Nephron (organoid): ENCODE results near the gene CCNL1.
"Not testable (repeated sequence)": the region's sequence is repeated elsewhere in the genome, so short reads cannot be mapped to it uniquely, and the experiment has no call there.

ENCODE experiments used
- H3K27ac Mint-ChIP-seq, 3 experiments: 2 replicates each; pipeline ENCODE4 v1.8.0; 2020; ENCODE audit warnings: mixed read lengths in 3 of 3, mild to moderate bottlenecking in 2 of 3, moderate library complexity in 1 of 3
- H3K27me3 Mint-ChIP-seq: 2 replicates; pipeline ENCODE4 v1.8.0; 2021; ENCODE audit warnings: low read depth, mild to moderate bottlenecking, moderate library complexity, mixed read lengths
- H3K36me3 Mint-ChIP-seq: 2 replicates; pipeline ENCODE4 v1.8.0; 2020; ENCODE audit warnings: low read depth, mixed read lengths
- H3K4me1 Mint-ChIP-seq: 2 replicates; pipeline ENCODE4 v1.8.0; 2020; ENCODE audit warnings: mixed read lengths
- H3K4me3 Mint-ChIP-seq, 3 experiments: 2 replicates each; pipeline ENCODE4 v1.8.0; 2020; ENCODE audit warnings: mild to moderate bottlenecking in 3 of 3, mixed read lengths in 3 of 3, moderate library complexity in 2 of 3
- H3K9me3 Mint-ChIP-seq: 2 replicates; pipeline ENCODE4 v1.8.0; 2020; ENCODE audit warnings: mixed read lengths
- TF ChIP-seq, protein P1 (sequence below), 3 experiments: fragments of 200-600 bp; sonication (generic); IDR thresholded peaks; one replicate each; pipeline ENCODE4 v1.5.0; 2021; ENCODE audit warnings: antibody characterized with exemption in 3 of 3; ENCODE audit not compliant: unreplicated experiment in 3 of 3

The CCNL1 gene

GRCh38 chr3:157195965-157196364 is 36.0 kb upstream of the CCNL1 start:
- Mint-ChIP-seq H3K27ac (no peak overlapping the region), H3K4me1 (no peaks in the 10 kb centered on the region), H3K4me3 (no peak overlapping the region), H3K9me3 (peaks cover 45% of the 10 kb centered on the region), H3K27me3 (no peaks in the 10 kb centered on the region), H3K36me3 (peaks cover 8% of the 10 kb centered on the region)
- TF ChIP-seq, protein P1, sequence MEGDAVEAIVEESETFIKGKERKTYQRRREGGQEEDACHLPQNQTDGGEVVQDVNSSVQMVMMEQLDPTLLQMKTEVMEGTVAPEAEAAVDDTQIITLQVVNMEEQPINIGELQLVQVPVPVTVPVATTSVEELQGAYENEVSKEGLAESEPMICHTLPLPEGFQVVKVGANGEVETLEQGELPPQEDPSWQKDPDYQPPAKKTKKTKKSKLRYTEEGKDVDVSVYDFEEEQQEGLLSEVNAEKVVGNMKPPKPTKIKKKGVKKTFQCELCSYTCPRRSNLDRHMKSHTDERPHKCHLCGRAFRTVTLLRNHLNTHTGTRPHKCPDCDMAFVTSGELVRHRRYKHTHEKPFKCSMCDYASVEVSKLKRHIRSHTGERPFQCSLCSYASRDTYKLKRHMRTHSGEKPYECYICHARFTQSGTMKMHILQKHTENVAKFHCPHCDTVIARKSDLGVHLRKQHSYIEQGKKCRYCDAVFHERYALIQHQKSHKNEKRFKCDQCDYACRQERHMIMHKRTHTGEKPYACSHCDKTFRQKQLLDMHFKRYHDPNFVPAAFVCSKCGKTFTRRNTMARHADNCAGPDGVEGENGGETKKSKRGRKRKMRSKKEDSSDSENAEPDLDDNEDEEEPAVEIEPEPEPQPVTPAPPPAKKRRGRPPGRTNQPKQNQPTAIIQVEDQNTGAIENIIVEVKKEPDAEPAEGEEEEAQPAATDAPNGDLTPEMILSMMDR (IDR thresholded peaks at IDR 0.05; ENCODE audit: unreplicated experiment in 3 of 3): no peak

- Mint-ChIP-seq H3K9me3 (peaks cover 84% of the 10 kb centered on the region), H3K36me3 (peaks cover 31% of the 10 kb centered on the region)
- not testable (repeated sequence) for H3K4me3 Mint-ChIP-seq, H3K4me1 Mint-ChIP-seq, H3K27ac Mint-ChIP-seq, H3K27me3 Mint-ChIP-seq
Observed at GRCh38 chr3:157191149-157191548, 31.2 kb upstream of the CCNL1 start.

GRCh38 chr3:157190380-157190872 is 30.5 kb upstream of the CCNL1 start:
- no peaks in the 10 kb centered on the region for H3K27me3 Mint-ChIP-seq
- H3K4me3 Mint-ChIP-seq: no peak overlapping the region
- peaks cover 84% of the 10 kb centered on the region for H3K9me3 Mint-ChIP-seq
- no peaks in the 10 kb centered on the region for H3K4me1 Mint-ChIP-seq
- TF ChIP-seq, protein P1 (IDR thresholded peaks at IDR 0.05; ENCODE audit: unreplicated experiment in 3 of 3): no peak
- peaks cover 38% of the 10 kb centered on the region for H3K36me3 Mint-ChIP-seq
- no peak overlapping the region for H3K27ac Mint-ChIP-seq

- TF ChIP-seq, protein P1 (IDR thresholded peaks at IDR 0.05; ENCODE audit: unreplicated experiment in 3 of 3): no peak
- H3K36me3 Mint-ChIP-seq: peaks cover 52% of the 10 kb centered on the region
- H3K9me3 Mint-ChIP-seq: peaks cover 82% of the 10 kb centered on the region
- H3K4me3 Mint-ChIP-seq: no peak overlapping the region
- no peaks in the 10 kb centered on the region for H3K27me3 Mint-ChIP-seq
- no peak overlapping the region for H3K27ac Mint-ChIP-seq
- H3K4me1 Mint-ChIP-seq: no peaks in the 10 kb centered on the region
Observed at GRCh38 chr3:157188391-157188790, 28.4 kb upstream of the CCNL1 start.

GRCh38 chr3:157182879-157183278 is 22.9 kb upstream of the CCNL1 start:
- Mint-ChIP-seq H3K9me3 (peaks cover 56% of the 10 kb centered on the region), H3K27ac (no peak overlapping the region), H3K4me1 (no peaks in the 10 kb centered on the region), H3K36me3 (peaks cover 78% of the 10 kb centered on the region), H3K27me3 (no peaks in the 10 kb centered on the region), H3K4me3 (no peak overlapping the region)
- TF ChIP-seq, protein P1 (IDR thresholded peaks at IDR 0.05; ENCODE audit: unreplicated experiment in 3 of 3): no peak

- Mint-ChIP-seq H3K27ac (no peak overlapping the region), H3K27me3 (no peaks in the 10 kb centered on the region), H3K4me3 (no peak overlapping the region), H3K9me3 (peaks cover 39% of the 10 kb centered on the region), H3K36me3 (peaks cover 59% of the 10 kb centered on the region), H3K4me1 (peaks cover 16% of the 10 kb centered on the region)
- TF ChIP-seq, protein P1 (IDR thresholded peaks at IDR 0.05; ENCODE audit: unreplicated experiment in 3 of 3): no peak
Observed at GRCh38 chr3:157180262-157180661, 20.3 kb upstream of the CCNL1 start.
